ENCODE data around the gene KIF25. TPM values are rescaled to one million over a fixed set of nuclear protein-coding genes. Genes with fewer than 3 reads are reported as not detected.
A peak's percentile ranks its signal among the peaks of the same experiment; 100 is the strongest.
"Not testable (repeated sequence)": the region's sequence is repeated elsewhere in the genome, so short reads cannot be mapped to it uniquely, and the experiment has no call there.

KIF25 gene
- polyA plus RNA-seq, 12 donors = 0.21 to 1.2 (median 0.75) TPM; not detected in 2

DNA sequence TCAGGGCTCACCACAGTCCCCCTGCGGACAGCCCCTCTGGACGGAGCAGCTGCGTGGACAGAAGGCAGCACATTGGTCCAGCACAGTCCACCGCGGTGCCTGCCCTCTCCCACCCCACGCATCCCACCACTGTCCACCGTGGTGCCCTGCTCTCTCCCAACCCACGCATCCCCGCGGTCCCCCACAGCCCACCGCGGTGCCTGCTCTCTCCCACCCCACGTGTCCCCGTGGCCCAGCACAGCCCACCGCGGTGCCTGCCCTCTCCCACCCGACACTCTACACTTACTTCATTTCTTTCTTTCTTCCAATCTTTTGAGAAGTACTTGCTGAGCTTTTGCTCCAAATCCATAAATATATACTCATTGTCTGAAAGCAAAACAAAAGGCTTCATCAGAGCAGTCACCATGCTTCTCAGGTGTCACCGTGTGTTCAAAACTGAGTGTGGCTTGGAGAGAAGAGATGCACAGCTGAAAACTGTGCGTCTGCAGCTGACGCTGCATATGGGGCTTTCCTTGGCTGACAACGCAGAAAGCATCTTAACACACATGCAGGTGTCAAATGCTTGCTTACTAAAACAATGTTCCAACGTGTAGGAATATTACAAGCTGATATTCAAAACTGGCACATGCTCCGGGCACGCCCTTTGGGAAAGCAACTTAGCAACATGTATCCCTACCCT lies 69.7 kb downstream of the KIF25 start:
- DNase-seq = no peak

DNA sequence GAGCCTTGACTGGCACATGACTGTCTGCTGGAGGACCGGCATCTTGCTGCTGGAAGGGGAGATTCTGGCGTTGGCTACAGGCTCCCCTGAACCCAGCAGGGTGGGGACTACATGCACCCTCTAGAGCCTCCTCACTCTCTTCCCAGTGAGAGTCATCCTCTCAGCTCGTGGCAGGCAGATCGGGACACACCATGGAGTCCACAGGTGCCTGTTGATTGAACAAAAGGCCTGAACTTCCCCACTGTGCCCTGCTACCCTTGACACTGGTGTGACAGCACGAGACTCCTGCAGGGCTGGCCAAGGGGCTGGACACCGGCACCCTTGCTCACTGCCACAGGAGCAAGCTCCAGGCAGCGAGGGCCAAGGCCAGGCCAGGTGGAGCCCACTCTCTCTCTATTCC lies 73.3 kb downstream of the KIF25 start:
- DNase-seq = no peak

DNA sequence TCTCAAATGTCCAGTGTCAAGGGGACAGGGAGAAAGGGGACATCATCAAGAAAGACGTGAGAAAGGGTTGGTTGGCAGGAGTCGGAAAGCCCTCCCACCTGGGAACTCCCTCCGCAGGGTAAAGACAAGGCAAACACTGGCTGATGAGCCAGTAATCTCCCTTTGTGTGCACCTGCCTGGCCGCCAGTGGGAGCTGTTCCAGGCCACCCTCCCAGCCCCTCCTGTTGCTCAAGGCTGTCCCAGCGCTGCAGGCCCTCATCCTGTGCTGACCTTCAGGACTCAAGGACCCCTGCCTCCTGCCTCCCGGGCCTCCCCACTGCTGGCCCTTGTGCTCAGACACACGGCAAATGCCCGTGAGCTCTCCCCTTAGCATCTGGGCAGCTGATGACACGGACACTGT lies 74.1 kb downstream of the KIF25 start:
- DNase-seq = no peak

DNA sequence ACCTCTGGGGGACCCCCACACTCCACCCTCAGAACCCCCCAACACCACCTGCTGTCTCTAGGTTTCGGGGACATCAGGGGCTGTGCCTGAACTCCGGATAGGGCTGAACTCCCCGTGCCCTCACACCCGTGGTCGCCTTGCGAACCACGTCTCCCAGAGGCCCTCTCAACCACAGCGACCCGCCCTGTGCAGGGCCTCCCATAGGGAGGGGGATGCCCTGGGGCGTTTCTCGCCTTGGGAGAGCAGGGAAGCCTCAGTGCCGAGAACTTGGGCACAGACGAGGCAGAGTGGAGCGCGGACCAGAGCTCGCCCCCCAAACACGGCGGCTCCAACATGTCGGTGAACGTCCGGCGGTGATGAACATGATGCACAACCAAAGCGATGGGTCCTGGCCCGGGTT lies 74.8 kb downstream of the KIF25 start:
- DNase-seq = no peak

DNA sequence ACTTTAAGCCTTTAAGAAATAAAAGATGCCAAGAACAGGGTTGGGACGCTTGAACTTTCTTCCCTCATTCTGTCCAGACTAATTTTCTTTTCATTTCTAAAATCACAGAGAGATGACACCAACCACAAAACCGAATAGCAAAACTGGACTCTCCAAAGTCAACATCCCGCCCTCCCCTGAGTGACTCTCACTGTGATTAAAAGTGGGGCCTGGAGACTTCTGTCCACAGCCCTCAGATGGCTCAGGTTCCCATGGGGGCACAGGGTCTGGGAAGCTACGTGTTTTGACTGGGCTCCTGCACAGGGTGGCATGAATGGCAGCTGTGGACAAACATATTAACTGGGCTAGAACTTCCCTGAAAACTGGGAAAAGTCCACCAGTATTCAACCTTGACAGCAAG lies 75.3 kb downstream of the KIF25 start:
- no peak for DNase-seq

DNA sequence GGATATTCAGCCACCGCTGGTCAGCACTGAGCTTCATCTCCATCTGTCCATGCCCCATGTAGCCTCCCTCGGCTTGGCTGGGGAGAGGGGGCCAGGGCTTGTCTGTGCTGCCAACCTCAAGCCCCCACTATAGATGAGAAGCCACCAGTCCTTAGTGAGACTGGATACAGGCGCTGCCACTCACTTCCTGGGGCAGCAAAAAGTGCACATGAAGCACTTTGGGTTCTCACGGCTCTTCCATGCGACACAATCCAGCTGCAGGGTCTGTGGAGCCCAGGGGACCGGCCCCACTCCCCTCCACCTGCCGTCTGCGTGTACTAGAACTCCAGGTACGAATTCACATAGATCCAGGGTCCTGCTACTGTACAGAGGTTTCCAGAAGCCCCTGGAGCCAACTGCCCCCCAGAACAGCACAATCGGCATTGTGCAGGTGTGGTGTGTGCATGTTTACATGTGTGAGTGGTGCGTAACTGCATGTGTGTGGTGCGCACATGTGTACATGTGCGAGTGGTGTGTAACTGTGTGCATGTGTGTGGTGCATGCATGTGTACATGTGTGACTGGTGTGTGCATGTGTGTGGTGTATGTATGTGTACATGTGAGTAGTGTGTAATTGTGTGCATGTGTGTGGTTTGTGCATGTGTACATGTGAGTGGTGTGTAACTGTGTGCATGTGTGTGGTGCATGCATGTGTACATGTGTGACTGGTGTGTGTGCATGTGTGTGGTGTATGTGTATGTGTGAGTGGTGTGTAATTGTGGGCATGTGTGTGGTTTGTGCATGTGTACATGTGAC lies 76.7 kb downstream of the KIF25 start:
- DNase-seq = no peak

DNA sequence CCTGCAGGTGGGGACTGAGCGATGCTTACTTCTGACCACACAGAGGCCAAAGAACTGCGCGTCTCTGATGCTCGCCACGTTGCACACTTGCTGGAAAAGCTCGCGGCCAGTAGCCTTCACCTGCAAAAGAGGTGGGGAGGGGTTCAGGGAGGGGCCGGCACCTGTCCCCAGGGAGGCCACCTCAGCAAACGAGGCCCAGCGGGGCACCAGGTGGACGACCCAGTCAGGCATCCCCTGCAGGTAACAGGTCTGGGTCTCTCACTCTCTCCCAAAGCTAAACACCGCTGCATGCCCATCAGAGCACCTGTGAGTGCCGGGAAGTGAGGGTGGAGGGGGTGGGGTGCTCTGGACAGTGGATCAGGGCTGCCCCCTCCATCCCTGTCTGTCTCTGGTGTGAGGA lies 77.7 kb downstream of the KIF25 start:
- no peak for DNase-seq

DNA sequence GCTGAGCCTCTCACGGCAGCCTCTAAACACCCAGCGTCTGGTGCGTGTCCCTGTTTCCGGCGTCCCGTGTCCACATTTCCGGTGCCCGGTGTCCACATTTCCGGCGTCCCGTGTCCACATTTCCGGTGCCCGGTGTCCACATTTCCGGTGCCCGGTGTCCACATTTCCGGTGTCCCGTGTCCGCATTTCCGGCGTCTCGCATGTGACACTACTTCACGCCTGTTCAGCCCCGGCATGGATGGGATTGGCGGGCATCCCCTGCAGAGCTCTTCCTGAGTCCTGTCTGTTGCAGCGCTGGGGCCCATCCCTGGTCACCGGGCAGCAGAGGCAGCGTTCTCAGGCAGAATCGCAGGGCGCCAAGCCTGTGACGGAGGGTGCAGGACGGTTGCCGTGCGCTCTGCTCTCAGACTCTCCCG lies 78.3 kb downstream of the KIF25 start:
- DNase-seq = no peak

DNA sequence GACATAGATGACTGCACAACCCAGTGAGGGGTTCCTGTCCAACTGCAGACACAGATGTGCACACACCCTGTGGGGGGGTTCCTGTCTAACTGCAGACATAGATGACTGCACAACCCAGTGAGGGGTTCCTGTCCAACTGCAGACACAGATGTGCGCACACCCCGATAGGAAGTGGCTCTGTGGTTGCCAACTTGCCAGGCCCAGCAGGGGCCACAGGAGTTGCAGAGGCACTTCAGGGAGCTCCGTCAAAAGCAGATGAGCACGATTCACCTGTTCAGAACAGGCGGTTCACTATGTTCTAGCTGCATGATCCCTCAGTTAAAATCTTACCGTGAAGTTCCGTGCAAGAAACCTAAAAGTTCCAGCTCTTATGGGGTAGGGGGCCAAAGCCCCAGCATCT lies 79.9 kb downstream of the KIF25 start:
- DNase-seq = not testable (repeated sequence)

DNA sequence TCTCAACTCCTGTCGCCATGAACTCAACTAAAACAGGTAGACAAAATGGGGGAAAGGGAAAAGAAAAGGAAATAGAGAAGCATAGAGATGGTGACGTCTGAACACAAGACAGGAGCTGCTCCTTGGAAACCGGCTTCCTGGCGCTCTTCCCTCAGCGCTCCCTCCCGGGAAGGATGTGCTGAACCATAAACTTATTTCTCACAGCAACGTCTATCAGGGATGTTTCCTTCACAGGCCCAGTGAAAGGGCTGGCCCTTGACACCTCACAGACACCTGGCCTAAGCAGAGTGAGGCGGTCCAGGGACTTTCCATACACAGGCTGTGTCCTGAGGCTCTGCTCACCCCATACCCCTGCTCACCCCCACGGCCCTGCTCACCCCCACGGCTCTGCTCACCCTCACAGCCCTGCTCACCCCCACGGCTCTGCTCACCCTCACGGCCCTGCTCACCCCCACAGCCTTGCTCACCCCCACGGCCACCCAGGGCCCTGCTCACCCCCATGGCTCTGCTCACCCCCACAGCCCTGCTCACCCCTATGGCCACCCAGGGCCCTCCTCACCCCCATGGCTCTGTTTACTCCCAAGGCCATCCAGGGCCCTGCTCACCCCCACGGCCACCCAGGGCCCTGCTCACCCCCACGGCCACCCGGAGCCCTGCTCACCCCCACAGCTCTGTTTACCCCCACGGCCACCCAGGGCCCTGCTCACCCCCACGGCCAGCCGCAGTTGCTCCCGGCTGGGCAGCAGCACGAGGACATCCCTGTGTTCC lies 80.9 kb downstream of the KIF25 start:
- DNase-seq = peak; percentile 63

DNA sequence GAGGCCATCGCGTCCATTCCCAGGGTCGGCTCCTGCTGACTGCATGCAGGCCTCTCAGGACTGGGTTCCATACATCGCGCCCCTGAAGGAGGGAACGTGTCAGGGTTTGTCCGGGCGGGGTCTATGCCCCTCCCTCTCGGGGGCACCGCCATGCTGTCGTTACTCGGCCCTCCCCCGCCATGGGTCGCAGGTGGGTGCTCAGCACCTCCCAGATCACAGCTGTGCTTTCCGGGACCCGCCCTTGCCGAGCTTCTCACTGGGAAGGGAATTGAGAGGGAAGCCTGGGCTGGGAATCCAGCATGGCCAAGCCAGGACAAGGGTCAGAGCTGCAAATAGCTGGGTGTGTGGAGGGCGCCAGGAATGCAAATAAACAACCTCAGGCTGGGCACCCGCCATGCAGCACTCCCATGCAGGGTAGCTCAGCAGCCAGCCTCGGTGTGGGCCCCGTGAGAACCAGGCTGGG lies 81.5 kb downstream of the KIF25 start, which contains the start of gene FRMD1:
Gene FRMD1 (minus strand): TSS at position 270 of the 463 bp plus-strand sequence. CDS start 118 bp downstream, at position 152.
- DNase-seq = no peak

DNA sequence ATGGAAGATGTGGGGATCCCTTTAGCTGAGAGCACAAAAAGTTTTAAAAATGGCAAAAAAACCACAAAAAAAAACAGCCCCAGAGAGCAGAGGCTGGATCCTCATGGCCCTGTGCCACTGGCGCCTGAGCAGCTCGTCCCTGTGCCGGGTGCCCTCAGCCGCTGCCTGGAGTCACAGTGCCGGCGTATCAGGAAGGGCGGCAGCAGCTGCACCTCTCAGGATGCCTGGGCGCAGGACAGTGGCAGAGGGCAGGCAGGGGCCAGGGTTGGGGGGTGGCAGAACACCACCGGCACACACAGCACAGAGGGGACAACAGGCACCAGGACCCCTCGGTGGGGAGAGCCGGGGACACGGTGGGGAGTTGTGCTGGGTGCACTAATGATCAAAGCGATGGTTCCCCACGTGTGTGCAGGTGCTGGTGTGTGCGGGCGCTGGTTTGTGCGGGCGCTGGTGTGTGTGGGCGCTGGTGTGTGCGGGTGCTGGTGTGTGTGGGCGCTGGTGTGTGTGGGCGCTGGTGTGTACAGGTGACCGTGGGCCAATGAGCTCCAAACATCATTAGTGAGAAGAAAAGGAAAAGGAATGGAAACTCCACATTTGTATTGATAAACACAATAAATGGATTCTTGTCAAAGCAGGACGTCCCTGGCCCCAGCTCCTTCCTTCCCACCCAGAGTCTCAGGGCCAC lies 83.1 kb downstream of the KIF25 start:
- no peak for DNase-seq

DNA sequence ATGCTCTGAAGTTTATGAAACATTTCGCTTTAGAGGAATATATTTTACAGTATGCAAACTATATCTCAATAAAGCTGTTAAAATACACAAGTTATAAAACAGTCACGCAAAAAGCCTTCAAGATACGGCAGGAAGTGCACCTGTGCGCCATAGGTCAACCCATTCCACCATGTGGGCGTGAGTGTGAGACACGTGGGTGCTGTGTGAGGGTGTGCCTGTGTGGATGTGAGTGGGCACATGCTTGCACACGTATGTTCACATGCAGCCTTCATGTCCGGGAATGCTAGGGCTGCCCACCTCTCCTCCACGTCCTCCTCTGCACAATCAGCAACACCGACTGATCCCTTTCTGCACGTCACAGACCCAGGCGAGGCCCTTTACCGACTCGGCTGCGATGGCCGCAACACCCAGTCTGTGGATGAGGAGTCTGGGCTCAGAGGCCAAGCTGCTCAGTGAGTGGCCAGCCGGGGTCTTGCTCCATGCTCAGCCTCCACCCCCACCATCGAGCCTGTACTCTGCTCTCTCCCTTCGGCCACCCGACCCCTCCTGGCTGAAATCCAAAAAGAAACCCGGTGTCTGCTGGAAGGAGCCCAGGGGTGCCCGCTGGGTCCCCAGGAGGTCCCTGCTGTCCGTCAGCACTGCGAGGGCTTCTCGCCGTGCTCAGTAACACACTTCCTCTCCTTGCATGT lies 84.5 kb downstream of the KIF25 start:
- DNase-seq = no peak

DNA sequence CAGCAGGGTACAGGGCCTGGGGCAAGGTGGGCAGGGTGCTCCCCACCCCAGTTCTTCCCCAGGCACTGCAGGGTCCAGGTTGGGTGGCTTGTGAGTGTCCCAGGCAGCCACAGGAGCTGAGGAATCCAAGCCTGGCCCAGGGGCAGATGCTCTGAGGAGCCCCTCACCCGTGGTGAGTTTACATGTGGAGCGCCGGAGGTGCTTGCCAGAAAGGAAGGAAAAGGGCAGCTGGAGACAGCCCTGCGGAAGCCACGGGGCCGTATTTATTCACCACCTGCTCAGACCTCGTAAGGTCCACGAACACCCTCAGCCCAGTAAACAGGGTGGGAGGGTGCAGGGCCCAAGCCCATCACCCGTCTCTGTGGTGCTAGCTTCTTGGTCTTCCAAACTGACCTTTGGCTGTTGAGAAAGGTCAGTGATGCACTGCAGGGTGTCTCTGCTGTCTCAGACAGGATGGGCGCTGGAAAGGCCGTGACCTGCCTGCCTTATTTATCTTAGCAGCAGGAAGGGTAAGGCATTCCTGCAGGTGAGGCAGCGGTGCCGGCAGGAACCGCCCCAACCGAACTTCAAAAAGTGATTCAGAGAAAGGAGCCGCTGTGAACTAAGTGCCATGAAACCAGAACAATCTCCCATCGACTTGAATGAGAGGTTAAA lies 85.5 kb downstream of the KIF25 start:
- DNase-seq = no peak

DNA sequence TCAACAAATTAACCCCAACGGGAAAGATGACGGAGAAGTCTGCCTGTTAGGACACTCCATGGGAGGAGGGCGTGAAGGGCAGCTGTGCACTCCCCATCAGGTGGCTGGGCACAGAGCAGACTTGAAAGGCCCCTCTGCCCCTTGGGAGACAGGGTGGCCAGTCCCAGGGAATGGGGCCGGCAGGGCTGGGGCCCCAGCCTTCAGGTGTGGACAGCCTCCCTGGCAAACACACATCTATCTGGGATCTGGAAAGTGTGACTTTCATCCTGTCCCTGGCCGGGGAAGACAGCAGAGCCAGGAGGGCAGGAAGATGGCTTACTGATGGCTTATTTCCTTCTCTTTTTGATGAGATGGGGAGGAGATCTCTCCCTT lies 86.0 kb downstream of the KIF25 start:
- DNase-seq = no peak

DNA sequence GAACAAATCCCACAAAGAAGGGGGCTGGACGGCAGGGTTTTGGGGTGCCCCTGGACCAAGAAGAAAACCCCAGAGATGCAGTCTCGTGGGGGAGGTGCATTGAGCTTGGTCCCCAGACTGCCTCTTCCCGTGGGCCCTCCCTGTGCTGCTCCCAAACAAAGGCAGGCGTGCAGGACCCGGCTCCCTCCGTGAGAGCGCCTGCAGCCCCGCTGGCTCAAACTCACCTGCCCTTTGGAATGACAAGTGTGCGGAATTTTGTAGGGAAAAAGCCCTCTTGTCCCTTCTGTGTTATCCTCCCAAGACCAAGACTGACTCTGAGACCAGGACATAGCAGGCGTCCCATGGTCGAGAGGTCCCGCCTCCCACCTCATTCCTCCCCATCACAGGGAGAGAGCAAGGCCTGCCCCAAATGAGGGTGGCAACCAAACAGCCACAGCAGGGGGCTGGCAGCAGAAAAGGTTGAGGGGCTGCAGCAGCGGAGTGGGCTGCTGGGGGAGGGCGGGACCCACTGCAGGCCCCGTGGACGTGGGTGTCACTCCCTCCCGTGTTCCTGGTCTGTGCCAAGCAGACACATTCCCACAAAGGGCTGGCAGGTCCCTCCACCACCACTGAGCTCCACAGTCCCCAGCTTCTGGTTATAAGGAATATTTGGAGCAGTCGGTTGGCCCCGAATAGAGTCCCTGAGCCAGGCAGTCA lies 87.1 kb downstream of the KIF25 start:
- DNase-seq = no peak

DNA sequence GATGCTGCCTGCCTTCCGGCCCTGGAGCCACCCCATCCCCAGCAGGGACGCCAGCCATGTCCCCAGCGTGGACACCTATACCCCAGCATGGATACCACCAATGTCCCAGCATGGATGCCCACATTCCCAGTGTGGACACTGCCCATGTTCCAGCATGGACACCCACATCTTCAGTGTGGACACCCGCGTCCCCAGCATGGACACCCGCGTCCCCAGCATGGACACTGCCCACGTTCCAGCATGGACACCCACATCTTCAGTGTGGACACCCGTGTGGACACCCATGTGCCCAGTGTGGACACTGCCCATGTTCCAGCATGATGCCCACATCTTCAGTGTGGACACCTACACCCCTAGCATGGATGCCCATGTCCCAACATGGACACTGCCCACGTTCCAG lies 88.6 kb downstream of the KIF25 start:
- no peak for DNase-seq

DNA sequence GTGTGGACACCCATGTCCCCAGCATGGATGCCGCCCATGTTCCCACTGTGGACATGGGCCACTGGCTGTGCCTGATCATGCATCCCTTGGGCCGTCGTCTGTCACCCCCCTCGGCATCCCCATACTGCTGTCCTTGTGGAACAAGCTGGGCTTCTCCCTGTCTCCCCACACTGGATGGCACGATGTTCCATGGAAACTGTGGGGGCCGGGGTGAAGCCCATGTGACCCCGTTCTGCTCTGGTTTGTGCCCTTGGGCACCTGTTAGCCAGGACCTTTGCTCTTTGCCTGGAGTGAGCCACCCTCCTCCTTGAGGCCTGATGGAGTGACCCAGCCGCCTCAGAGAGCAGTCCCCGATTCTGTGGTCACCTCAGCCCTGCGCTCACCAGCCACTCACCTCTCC lies 89.1 kb downstream of the KIF25 start:
- DNase-seq = no peak

DNA sequence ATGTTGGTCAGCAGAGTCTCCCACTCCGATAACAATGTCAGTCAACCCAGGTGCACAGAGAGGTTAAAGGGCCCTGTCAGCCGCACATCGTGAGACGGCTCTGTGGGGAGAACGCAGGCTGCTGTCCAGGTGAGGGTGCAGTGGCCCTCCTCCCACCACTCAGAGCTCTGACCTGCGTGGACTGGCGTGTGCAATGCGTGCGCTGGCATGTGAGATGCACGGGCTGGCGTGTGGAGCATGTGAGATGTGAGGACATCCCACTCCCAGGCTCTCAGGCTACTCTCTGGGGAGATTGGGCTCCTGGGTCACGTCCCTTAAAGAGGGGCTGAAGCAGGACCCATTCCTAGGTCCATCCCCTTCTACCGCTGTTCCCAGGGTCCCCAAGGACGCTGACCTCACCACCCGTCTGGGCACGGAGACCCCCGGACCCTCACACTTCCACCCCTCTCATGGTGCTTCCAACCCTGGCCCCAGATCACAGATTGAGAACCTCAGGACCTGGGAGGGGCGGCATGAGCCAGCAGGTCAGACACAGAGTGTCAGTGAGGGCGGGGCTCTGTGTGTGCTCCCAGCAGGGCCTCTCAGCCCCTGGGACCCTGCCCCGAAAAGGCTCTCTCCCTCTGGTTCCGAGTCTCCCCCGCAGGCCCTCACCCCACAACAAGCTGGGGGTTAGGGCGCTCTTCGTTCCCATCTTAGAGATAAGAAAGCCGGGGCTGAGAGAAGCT lies 90.1 kb downstream of the KIF25 start:
- no peak for DNase-seq
